ENCODE measurements around the gene CYP4V2. TPM values are rescaled to one million over a fixed set of nuclear protein-coding genes. Genes with fewer than 3 reads are reported as not detected.
A peak's percentile ranks its signal among the peaks of the same experiment; 100 is the strongest.

Gene CYP4V2
- total and polyA plus RNA-seq, 11 donors, result 14.4 to 44.6 (median 26.0) TPM

- H3K4me1 ChIP-seq, result peaks cover 6 to 39% (median 30%) of the 10 kb centered on the region in 12 donors
- H3K36me3 ChIP-seq, result peaks cover 0 to 33% (median 18%) of the 10 kb centered on the region in 9 donors
- 0 to 1% (median 0%) methylated on average over 12 to 22 of the region's 22 CpGs for WGBS, 4 donors
- no peak for TF ChIP-seq POLR2A (IDR thresholded peaks at IDR 0.05)
- no peaks in the 10 kb centered on the region for H3K9me3 ChIP-seq
- peak; percentile 16 to 43 (median 28) for ATAC-seq
- peak; percentile 44 to 60 (median 49) for DNase-seq
- intact Hi-C loops (cut with DNase I), result loop anchor here in 4 of 10 donors (5.0 to 10.0 kb wide), 3 partner anchors 45 to 125 kb away; partner anchors contain the start of gene TLR3 (in 2 of the 4)
- H3K4me3 ChIP-seq, result peak overlapping the region; percentile 54 to 98 (median 90)
- peak overlapping the region; percentile 88 to 99 (median 98) for H3K27ac ChIP-seq
- H3K27me3 ChIP-seq, result no peaks in the 10 kb centered on the region
Observed at GRCh38 chr4:186192066-186192612, 772 bp downstream of the CYP4V2 start.

GRCh38 chr4:186193851-186194250 is 2.5 kb downstream of the CYP4V2 start:
- intact Hi-C loops (cut with DNase I), result loop anchor here in 4 of 10 donors (5.0 to 10.0 kb wide), 3 partner anchors 47 to 127 kb away; partner anchors contain the start of gene TLR3 (in 2 of the 4)
- Histone ChIP-seq H3K27me3 (no peaks in the 10 kb centered on the region), H3K9me3 (no peaks in the 10 kb centered on the region), H3K4me3 (peak overlapping the region in 1 of 12 donors; percentile 89), H3K36me3 (peaks cover 0 to 50% (median 22%) of the 10 kb centered on the region in 9 donors), H3K4me1 (peaks cover 6 to 39% (median 30%) of the 10 kb centered on the region in 12 donors), H3K27ac (peak overlapping the region in 8 of 12 donors; percentile 7 to 99 (median 95))
- WGBS, 4 donors, result 94 to 97% (median 95%) methylated on average over 5 of the region's 5 CpGs
- DNase-seq, result no peak
- no peak for TF ChIP-seq CTCF (IDR thresholded peaks at IDR 0.05)
- no peak for TF ChIP-seq POLR2A (IDR thresholded peaks at IDR 0.05)
- no peak for ATAC-seq

GRCh38 chr4:186196063-186196462 is 4.7 kb downstream of the CYP4V2 start:
- H3K27ac ChIP-seq, result no peak overlapping the region
- H3K4me3 ChIP-seq, result no peak overlapping the region
- peaks cover 0 to 56% (median 29%) of the 10 kb centered on the region in 9 donors for H3K36me3 ChIP-seq
- 94 to 97% (median 95%) methylated on average over 6 of the region's 6 CpGs for WGBS, 4 donors
- intact Hi-C loops (cut with DNase I), result loop anchor here in 1 of 10 donors (10.0 kb wide), 1 partner anchor 51 kb away; no protein-coding TSS in a partner anchor
- H3K4me1 ChIP-seq, result peaks cover 6 to 35% (median 17%) of the 10 kb centered on the region in 12 donors
- DNase-seq (no peak), ATAC-seq (no peak)
- no peaks in the 10 kb centered on the region for H3K9me3 ChIP-seq
- no peaks in the 10 kb centered on the region for H3K27me3 ChIP-seq
- TF ChIP-seq CTCF (IDR thresholded peaks at IDR 0.05) (no peak), POLR2A (IDR thresholded peaks at IDR 0.05) (no peak)

GRCh38 chr4:186200516-186200915 is 9.1 kb downstream of the CYP4V2 start:
- peak in 3 of 4 donors; percentile 11 to 50 (median 41) for ATAC-seq
- 37 to 54% (median 45%) methylated on average over 6 of the region's 6 CpGs for WGBS, 4 donors

More at GRCh38 chr4:186200516-186200915, 9.1 kb downstream of the CYP4V2 start:
- Histone ChIP-seq H3K36me3 (peaks cover 0 to 48% (median 26%) of the 10 kb centered on the region in 9 donors), H3K9me3 (no peaks in the 10 kb centered on the region), H3K4me3 (no peak overlapping the region), H3K27ac (peak overlapping the region in 10 of 12 donors; percentile 26 to 80 (median 42)), H3K4me1 (peaks cover 0 to 22% (median 0%) of the 10 kb centered on the region in 12 donors), H3K27me3 (no peaks in the 10 kb centered on the region)
- TF ChIP-seq CTCF (IDR thresholded peaks at IDR 0.05) (no peak), POLR2A (IDR thresholded peaks at IDR 0.05) (no peak)
- DNase-seq, result no peak
- intact Hi-C loops (cut with DNase I), result no loop called here

Data from heart left ventricle (tissue), 16 donors.